Activated T-cell treated with anti-CD3 and anti-CD28 coated beads for 1 hour (primary cell): ENCODE measurements around the gene LSM14B.

Experiments used
- DNase-seq: peaks from one replicate; pipeline ENCODE4 v3.0.0-alpha.2; 2020; ENCODE audit warnings: low read depth

Gene LSM14B

GRCh38 chr20:62133051-62133845 lies 11.0 kb downstream of the LSM14B start:
- no peak for DNase-seq

GRCh38 chr20:62133864-62134263 lies 11.6 kb downstream of the LSM14B start:
- no peak for DNase-seq

- no peak for DNase-seq
Measured at GRCh38 chr20:62134735-62135231, 12.5 kb downstream of the LSM14B start.

GRCh38 chr20:62135573-62136266 lies 13.4 kb downstream of the LSM14B start:
- no peak for DNase-seq

- peak; percentile 65 for DNase-seq
Measured at GRCh38 chr20:62136283-62137091, 14.2 kb downstream of the LSM14B start.

- DNase-seq: no peak
Measured at GRCh38 chr20:62137092-62137384, 14.8 kb downstream of the LSM14B start.

- no peak for DNase-seq
Measured at GRCh38 chr20:62137478-62138203, 15.4 kb downstream of the LSM14B start.

GRCh38 chr20:62138204-62138543 lies 15.9 kb downstream of the LSM14B start:
- DNase-seq: no peak

GRCh38 chr20:62138912-62139311 lies 16.6 kb downstream of the LSM14B start:
- DNase-seq: no peak

- no peak for DNase-seq
Measured at GRCh38 chr20:62139636-62140035, 17.4 kb downstream of the LSM14B start.

GRCh38 chr20:62141043-62141396 lies 18.7 kb downstream of the LSM14B start:
- DNase-seq: no peak

GRCh38 chr20:62141397-62142251 lies 19.3 kb downstream of the LSM14B start:
- no peak for DNase-seq

- DNase-seq: no peak
Measured at GRCh38 chr20:62142252-62143080, 20.2 kb downstream of the LSM14B start.

- peak; percentile 79 for DNase-seq
Measured at GRCh38 chr20:62143081-62143956, 21.0 kb downstream of the LSM14B start, which contains the start of the genes PSMA7 and SS18L1. TSS of gene PSMA7 (minus strand) at chr20:62143394. CDS start at chr20:62143303, 91 bp downstream. TSS of gene SS18L1 (plus strand) at chr20:62143769. CDS start at chr20:62143821, 52 bp downstream.

- DNase-seq: peak; percentile 33
Measured at GRCh38 chr20:62143957-62144825, 21.9 kb downstream of the LSM14B start.

- no peak for DNase-seq
Measured at GRCh38 chr20:62145688-62146018, 23.4 kb downstream of the LSM14B start.

GRCh38 chr20:62146019-62146755 lies 23.9 kb downstream of the LSM14B start:
- DNase-seq: no peak

GRCh38 chr20:62147125-62147524 lies 24.9 kb downstream of the LSM14B start:
- no peak for DNase-seq
